Type B pancreatic cell (in vitro differentiated cells): ENCODE results near the gene PREP. TPM values are rescaled to one million over a fixed set of nuclear protein-coding genes. Genes with fewer than 3 reads are reported as not detected.
A peak's percentile ranks its signal among the peaks of the same experiment; 100 is the strongest.

Experiments
- DNase-seq: peaks from one replicate; pipeline ENCODE4 v3.0.0; 2021; ENCODE audit warnings: mixed read lengths; ENCODE audit not compliant: unreplicated experiment; ENCODE audit errors: extremely low spot score
- H3K27ac Mint-ChIP-seq: 2 replicates; pipeline ENCODE4 v1.8.0; 2021; ENCODE audit warnings: mild to moderate bottlenecking, mixed read lengths
- H3K27me3 Mint-ChIP-seq: 2 replicates; pipeline ENCODE4 v1.8.0; 2021; ENCODE audit warnings: mixed read lengths
- H3K36me3 Mint-ChIP-seq: 2 replicates; pipeline ENCODE4 v1.8.0; 2021; ENCODE audit warnings: mixed read lengths
- H3K4me1 Mint-ChIP-seq: one replicate; pipeline ENCODE4 v1.8.0; 2021; ENCODE audit warnings: mixed read lengths; ENCODE audit not compliant: unreplicated experiment
- H3K4me3 Mint-ChIP-seq: 2 replicates; pipeline ENCODE4 v1.8.0; 2021; ENCODE audit warnings: mild to moderate bottlenecking, mixed read lengths
- H3K9me3 Mint-ChIP-seq: 2 replicates; pipeline ENCODE4 v1.8.0; 2021; ENCODE audit warnings: mixed read lengths
- total RNA-seq: library from RNA; stranded (reverse); gene quantifications from 2 replicates; pipeline ENCODE4 v1.2.1, GENCODE V29; 2021; ENCODE audit warnings: low replicate concordance
- TF ChIP-seq, protein P1 (sequence below): fragments of 200-600 bp; sonication (generic); conservative IDR thresholded peaks from 2 replicates; pipeline ENCODE4 v1.5.0; 2021; ENCODE audit warnings: antibody characterized with exemption, mild to moderate bottlenecking

The PREP gene
- total RNA-seq, 1 donor from 2014 or later: 54.4 TPM

DNA sequence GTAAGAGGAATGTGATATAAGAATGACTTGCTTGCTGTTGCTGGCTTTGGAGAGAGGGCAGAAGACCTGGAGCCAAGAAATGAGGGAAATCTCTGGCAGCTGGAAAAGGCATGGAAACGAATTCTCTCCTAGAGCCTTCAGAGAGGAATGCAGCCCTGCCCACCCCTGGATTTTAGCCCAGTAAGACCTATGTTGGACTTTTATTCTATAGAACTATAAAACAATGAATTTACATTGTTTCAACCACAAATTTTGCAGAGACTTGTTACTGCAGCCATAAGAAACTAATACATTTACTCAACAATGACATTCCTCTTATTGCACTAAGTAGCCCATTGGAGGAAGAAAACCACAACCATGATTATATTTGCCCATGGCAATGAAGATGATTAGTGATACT, 39.5 kb upstream of the PREP start:
- no peak overlapping the region for H3K27ac Mint-ChIP-seq
- peaks cover 6% of the 10 kb centered on the region for H3K9me3 Mint-ChIP-seq
- no peak for DNase-seq
- TF ChIP-seq, protein P1, sequence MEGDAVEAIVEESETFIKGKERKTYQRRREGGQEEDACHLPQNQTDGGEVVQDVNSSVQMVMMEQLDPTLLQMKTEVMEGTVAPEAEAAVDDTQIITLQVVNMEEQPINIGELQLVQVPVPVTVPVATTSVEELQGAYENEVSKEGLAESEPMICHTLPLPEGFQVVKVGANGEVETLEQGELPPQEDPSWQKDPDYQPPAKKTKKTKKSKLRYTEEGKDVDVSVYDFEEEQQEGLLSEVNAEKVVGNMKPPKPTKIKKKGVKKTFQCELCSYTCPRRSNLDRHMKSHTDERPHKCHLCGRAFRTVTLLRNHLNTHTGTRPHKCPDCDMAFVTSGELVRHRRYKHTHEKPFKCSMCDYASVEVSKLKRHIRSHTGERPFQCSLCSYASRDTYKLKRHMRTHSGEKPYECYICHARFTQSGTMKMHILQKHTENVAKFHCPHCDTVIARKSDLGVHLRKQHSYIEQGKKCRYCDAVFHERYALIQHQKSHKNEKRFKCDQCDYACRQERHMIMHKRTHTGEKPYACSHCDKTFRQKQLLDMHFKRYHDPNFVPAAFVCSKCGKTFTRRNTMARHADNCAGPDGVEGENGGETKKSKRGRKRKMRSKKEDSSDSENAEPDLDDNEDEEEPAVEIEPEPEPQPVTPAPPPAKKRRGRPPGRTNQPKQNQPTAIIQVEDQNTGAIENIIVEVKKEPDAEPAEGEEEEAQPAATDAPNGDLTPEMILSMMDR: no peak
- no peaks in the 10 kb centered on the region for H3K4me1 Mint-ChIP-seq
- H3K4me3 Mint-ChIP-seq: no peak overlapping the region
- H3K27me3 Mint-ChIP-seq: peaks cover 10% of the 10 kb centered on the region
- H3K36me3 Mint-ChIP-seq: no peaks in the 10 kb centered on the region

DNA sequence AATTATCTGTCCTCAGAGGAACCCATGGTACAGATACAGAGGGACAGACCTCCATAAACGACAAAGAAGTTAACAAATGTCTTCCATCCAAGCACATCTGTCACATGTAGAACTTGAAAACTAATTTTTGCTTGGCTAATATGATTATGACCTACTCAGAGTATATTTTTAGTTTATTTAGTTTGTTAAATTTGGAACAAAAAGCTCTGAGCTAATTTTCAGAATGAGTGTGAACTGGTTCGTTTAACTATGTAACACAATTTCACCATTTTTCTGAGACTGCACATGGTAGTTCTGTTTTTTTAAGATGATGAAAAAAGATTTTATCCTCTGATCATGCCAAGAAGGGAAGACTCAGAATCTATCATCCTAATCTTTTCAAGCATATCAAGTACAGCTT, 34.4 kb upstream of the PREP start:
- Mint-ChIP-seq H3K9me3 (no peaks in the 10 kb centered on the region), H3K4me3 (no peak overlapping the region), H3K4me1 (no peaks in the 10 kb centered on the region), H3K27me3 (no peaks in the 10 kb centered on the region), H3K36me3 (no peaks in the 10 kb centered on the region), H3K27ac (no peak overlapping the region)
- DNase-seq: no peak
- TF ChIP-seq, protein P1: no peak

DNA sequence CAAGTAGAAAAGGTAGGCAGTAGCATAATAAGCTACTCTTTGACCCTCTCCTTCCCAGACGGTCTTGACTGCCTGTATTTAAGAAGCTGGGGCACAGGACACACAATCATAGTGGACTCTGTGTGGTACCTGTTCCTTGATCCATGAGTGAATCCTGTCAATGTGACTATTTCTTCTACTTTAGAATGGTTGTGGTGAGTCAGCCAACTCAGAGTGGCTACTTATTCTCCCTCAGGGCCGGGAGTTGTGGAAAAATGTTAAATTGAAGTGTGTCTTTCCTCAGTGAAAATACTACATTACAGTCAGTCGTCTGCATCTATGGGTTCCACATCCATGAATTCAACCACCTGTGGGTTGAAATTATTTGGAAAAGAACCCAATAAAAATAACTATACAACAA, 30.8 kb upstream of the PREP start:
- no peak for DNase-seq

DNA sequence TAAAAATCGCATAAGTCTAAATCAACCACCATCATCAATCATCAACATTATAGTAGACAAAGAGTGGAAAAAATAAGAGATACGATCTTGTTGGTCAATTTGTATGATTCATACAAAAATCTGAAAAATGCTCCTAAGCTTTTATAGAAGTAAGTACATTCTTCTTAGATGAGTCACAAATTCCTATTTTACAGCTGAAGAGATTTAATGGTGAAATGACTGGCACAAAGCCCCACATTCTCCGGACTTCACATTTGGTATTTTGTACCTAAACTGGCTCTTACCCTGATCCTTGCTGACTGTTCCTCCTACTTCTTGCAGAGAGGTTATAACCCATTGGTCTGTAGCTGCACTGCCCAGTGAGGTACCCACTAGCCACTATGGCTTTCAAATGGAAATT, 29.9 kb upstream of the PREP start:
- no peak overlapping the region for H3K4me3 Mint-ChIP-seq
- no peaks in the 10 kb centered on the region for H3K9me3 Mint-ChIP-seq
- no peaks in the 10 kb centered on the region for H3K27me3 Mint-ChIP-seq
- no peak overlapping the region for H3K27ac Mint-ChIP-seq
- H3K36me3 Mint-ChIP-seq: no peaks in the 10 kb centered on the region
- H3K4me1 Mint-ChIP-seq: peaks cover 10% of the 10 kb centered on the region
- DNase-seq: no peak
- TF ChIP-seq, protein P1: no peak

More for the DNA sequence above, 30.8 kb upstream of the PREP start:
- no peaks in the 10 kb centered on the region for H3K27me3 Mint-ChIP-seq
- peaks cover 3% of the 10 kb centered on the region for H3K4me1 Mint-ChIP-seq
- no peak overlapping the region for H3K4me3 Mint-ChIP-seq
- no peaks in the 10 kb centered on the region for H3K9me3 Mint-ChIP-seq
- no peak overlapping the region for H3K27ac Mint-ChIP-seq
- TF ChIP-seq, protein P1: no peak
- H3K36me3 Mint-ChIP-seq: no peaks in the 10 kb centered on the region

DNA sequence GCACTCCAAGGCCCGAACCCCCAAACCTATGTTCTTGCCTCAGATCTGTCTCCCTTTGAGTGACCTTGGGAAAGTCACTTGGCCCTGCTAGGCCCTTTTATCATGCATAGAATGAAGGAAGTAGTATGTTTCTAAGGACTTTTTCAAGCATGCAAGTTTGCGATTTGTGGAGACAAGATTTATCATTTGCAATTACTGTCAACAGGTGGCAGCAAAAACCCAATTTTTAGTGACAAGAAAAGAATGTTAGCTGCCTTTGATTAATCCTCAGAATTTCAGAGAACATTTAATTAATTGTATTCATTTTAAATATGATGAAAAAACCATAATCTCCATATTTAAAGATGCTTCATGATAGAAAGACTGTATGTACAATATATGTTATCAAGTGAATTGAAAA, 28.3 kb upstream of the PREP start:
- Mint-ChIP-seq H3K36me3 (no peaks in the 10 kb centered on the region), H3K27ac (no peak overlapping the region), H3K4me1 (peaks cover 10% of the 10 kb centered on the region), H3K4me3 (no peak overlapping the region), H3K9me3 (no peaks in the 10 kb centered on the region), H3K27me3 (no peaks in the 10 kb centered on the region)
- TF ChIP-seq, protein P1: peak; percentile 79
- no peak for DNase-seq

DNA sequence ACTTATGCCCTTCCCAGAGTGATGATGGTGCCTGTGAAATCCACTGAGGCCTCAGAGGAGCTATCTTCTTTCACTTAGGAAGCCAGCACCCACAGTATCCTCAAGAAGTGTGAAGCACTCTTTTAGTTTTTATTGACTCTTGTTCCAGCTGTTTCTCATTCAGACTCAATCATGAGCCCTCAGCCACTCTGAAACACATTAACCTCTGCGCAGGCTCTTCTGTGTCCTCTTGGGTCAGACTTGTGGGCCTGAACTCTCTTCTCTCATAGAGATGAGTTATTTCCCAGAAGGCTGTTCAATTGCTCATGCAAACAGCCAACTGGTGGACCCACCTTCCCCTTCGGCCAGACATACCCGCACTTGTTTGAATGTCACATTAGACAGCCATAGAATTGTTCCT, 27.8 kb upstream of the PREP start:
- Mint-ChIP-seq H3K36me3 (no peaks in the 10 kb centered on the region), H3K27me3 (no peaks in the 10 kb centered on the region), H3K9me3 (no peaks in the 10 kb centered on the region), H3K4me1 (peaks cover 10% of the 10 kb centered on the region), H3K4me3 (no peak overlapping the region), H3K27ac (no peak overlapping the region)
- DNase-seq: no peak
- TF ChIP-seq, protein P1: no peak
